ACC112 (cell line): ENCODE measurements around the gene ZNF839.

Experiments used
- H2AFZ ChIP-seq: fragments of 200-600 bp; sonication (generic); one replicate; pipeline ENCODE4 v1.6.0; 2017; ENCODE audit warnings: antibody characterized with exemption, low read length; ENCODE audit not compliant: unreplicated experiment
- H3K27ac ChIP-seq: fragments of 200-600 bp; sonication (generic); 2 replicates; pipeline ENCODE4 v1.5.1; 2014; ENCODE audit warnings: low read depth, mild to moderate bottlenecking, antibody characterized with exemption, low read length, moderate library complexity
- H3K27me3 ChIP-seq: fragments of 200-600 bp; sonication (generic); 2 replicates; pipeline ENCODE4 v1.6.1; 2014; ENCODE audit warnings: mild to moderate bottlenecking, antibody characterized with exemption, low read length, moderate library complexity, mixed read lengths; ENCODE audit not compliant: insufficient read depth
- H3K36me3 ChIP-seq: fragments of 200-600 bp; sonication (generic); 2 replicates; pipeline ENCODE4 v1.6.1; 2016; ENCODE audit warnings: mild to moderate bottlenecking, antibody characterized with exemption, low read length, moderate library complexity, mixed read lengths; ENCODE audit not compliant: insufficient read depth
- H3K4me1 ChIP-seq: fragments of 200-600 bp; sonication (generic); one replicate; pipeline ENCODE4 v1.6.1; 2016; ENCODE audit warnings: low read length, mixed read lengths; ENCODE audit not compliant: insufficient read depth, unreplicated experiment, control insufficient read depth
- H3K4me3 ChIP-seq: fragments of 200-600 bp; sonication (generic); 2 replicates; pipeline ENCODE4 v1.5.1; 2014; ENCODE audit warnings: mild to moderate bottlenecking, low read depth, low read length
- H3K79me2 ChIP-seq: fragments of 200-600 bp; sonication (generic); one replicate; pipeline ENCODE4 v1.6.0; 2016; ENCODE audit warnings: low read length; ENCODE audit not compliant: control insufficient read depth, unreplicated experiment, insufficient read depth

Gene ZNF839

DNA sequence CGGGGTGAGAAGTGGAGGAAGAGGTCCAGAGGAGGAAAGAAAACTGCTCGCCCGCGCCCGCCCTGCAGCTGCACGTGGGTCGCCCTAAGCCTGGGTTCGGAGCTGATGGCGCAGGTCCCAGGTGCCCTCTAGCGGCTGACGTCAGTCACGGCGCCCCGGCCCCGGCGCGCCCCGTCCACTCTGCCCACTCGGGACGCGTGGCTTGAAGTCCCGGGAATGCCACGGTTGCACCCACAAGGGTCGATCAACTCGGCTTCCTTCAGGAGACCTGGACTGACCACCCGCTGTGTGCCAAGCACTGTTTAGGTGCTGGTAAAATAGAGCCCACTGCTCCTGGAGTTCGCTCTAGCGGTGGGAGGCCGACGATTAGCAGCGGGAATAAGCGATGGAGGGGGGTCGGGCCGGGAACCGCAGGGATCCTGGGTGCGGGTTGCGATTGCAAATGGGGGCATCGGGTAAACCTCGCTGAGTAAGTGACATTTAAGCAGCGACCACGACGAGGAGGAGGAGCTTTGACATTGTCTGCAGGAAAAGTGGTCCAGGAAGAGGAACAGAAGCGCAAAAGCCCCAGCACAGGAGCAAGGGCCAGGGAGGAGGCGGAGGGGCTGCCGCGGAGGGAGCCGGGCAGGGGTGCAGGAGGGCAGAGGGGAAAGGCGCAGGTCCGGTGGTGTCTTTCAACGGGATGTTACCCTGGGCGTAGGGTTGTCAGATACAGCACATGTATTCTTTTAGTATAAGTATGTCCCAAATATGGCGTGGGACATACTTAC lies 5.1 kb upstream of the ZNF839 start:
- H3K27me3 ChIP-seq = no peaks in the 10 kb centered on the region
- H3K4me3 ChIP-seq = peak overlapping the region; percentile 79
- peak overlapping the region; percentile 67 for H3K27ac ChIP-seq
- H3K79me2 ChIP-seq = no peaks in the 10 kb centered on the region
- H2AFZ ChIP-seq = peak overlapping the region; percentile 90
- no peaks in the 10 kb centered on the region for H3K36me3 ChIP-seq
- H3K4me1 ChIP-seq = peaks cover 16% of the 10 kb centered on the region

GRCh38 chr14:102315121-102315520 lies 4.4 kb upstream of the ZNF839 start:
- H3K36me3 ChIP-seq = no peaks in the 10 kb centered on the region
- H3K27ac ChIP-seq = peak overlapping the region; percentile 23; the same call in 1 of the 2 replicates
- peaks cover 16% of the 10 kb centered on the region for H3K4me1 ChIP-seq
- H3K79me2 ChIP-seq = peaks cover 4% of the 10 kb centered on the region
- no peak overlapping the region for H3K4me3 ChIP-seq
- H3K27me3 ChIP-seq = no peaks in the 10 kb centered on the region
- H2AFZ ChIP-seq = peak overlapping the region; percentile 8

DNA sequence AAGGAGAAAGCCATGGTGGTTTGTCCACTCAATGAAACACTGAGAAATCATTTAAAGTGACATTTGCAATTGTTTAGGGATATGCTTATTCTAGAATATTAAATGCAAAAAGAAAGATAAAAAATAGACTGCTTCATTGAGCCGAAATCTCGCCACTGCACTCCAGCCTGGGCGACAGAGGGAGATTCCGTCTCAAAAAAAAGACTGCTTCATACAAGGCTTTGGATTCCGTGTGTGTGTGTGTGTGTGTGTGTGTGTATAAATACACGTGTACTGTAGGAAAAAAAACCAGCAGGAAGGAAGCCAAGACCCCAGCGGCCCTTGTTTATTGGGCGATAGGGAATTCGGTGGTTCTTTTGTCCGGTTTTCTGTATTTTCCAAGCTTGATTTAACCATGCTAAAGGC lies 3.2 kb upstream of the ZNF839 start:
- Histone ChIP-seq H3K4me3 (peak overlapping the region; percentile 81), H3K36me3 (no peaks in the 10 kb centered on the region), H3K27ac (peak overlapping the region; percentile 66), H2AFZ (peak overlapping the region; percentile 87), H3K4me1 (peaks cover 25% of the 10 kb centered on the region), H3K79me2 (peaks cover 15% of the 10 kb centered on the region), H3K27me3 (no peaks in the 10 kb centered on the region)

DNA sequence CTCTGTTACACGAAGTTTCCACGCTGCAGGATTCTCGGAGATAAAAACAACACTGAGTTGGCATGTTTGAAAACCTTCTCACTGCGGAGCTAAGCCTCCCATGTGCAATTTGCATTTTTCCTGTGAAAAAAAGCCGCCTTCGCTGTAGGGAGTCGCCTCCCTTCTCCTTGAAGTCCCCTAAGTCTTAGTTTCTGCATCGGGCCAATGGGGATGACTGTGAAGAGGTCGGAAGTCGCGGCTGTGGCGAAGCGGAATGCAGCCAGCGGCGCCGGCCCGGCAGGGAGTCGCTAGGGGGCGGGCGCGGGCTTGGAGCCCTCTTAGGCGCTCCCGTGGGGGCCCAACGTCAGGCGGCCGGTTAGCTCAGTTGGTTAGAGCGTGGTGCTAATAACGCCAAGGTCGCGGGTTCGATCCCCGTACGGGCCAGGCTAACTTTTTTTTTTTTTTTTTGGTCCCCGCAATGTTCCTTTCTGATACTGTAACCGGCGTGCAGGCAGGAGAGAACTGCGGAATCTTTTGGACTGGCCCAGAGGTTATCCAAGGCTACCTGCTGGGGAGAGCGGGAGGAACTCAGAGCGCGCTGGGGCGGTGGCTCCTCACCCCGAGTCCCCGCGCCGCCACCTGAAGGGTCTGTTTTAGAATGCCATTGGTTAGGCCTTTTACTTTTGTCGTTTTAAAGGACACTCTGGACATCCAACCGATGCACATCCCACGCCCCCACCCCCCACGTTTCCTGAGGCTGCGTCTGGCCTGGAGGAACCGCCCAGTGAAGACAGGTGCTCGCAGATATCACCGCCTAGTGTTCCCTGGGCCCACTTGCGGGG lies 2.6 kb upstream of the ZNF839 start:
- Histone ChIP-seq H3K36me3 (no peaks in the 10 kb centered on the region), H3K79me2 (peaks cover 15% of the 10 kb centered on the region), H3K27me3 (no peaks in the 10 kb centered on the region), H3K27ac (peak overlapping the region; percentile 66), H3K4me1 (peaks cover 26% of the 10 kb centered on the region), H2AFZ (peak overlapping the region; percentile 87), H3K4me3 (peak overlapping the region; percentile 81)

DNA sequence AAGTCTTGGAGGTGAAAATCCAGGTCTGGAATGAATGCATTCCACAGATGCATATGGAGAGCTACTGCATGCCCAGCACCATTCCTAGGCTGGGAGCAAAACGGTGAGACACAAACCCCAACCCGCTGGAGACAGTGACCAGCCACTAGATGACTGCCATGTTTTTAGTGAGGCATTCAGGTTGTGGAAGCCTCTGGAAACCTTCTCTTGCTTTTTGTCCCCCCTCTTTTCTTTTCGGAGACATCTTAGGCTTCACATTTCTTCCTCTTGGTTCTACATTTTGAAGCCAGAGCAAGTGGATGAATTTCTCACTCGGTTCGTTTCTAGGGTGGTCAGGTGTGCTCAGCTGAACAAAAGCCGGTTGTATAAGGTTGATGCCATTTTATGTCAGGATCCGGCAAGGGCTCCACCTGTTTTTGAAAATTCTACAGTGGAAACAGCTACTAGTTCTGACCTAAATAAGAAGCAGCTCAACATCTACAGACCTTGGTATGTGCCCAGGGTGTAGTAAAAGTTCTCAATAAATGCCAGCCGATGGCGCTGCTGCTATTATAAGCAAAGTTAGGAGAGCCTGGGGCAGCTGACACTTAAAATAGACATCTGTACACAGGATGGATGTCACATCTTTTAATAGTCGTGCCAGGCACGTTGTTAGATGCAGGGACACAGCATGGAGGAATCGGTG lies 1.8 kb upstream of the ZNF839 start:
- H3K4me3 ChIP-seq = peak overlapping the region; percentile 77
- H3K36me3 ChIP-seq = no peaks in the 10 kb centered on the region
- H3K27me3 ChIP-seq = no peaks in the 10 kb centered on the region
- peaks cover 26% of the 10 kb centered on the region for H3K4me1 ChIP-seq
- no peak overlapping the region for H3K27ac ChIP-seq
- H2AFZ ChIP-seq = peak overlapping the region; percentile 67
- peaks cover 15% of the 10 kb centered on the region for H3K79me2 ChIP-seq

DNA sequence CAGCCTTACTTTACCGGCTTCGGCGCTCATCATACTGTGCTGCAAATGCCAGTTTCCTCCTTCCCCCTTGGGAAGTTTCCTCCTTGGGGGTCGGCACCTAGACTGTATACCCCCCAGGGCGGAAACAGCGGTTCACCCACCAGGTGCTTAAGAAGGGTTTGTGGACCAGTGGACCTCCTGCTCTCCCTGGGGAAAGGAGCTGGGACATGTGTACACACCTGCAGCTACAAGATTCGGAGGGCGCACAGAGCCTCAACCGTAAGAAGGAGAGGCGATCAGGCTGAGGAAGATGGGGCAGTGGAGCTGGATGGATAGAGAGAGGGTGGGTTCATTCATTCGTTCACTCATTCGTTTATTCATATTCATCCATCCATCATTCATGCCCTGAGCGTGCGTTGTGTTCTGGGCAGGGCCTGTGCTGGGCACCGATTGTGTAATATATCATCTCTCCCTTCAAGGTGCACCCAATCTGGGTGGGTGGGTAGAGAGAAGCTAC lies 717 bp upstream of the ZNF839 start:
- Histone ChIP-seq H3K4me3 (peak overlapping the region; percentile 97), H3K36me3 (no peaks in the 10 kb centered on the region), H2AFZ (peak overlapping the region; percentile 58), H3K79me2 (peaks cover 15% of the 10 kb centered on the region), H3K27ac (peak overlapping the region; percentile 66), H3K4me1 (peaks cover 26% of the 10 kb centered on the region), H3K27me3 (no peaks in the 10 kb centered on the region)

- no peaks in the 10 kb centered on the region for H3K27me3 ChIP-seq
- peaks cover 25% of the 10 kb centered on the region for H3K4me1 ChIP-seq
- H3K36me3 ChIP-seq = no peaks in the 10 kb centered on the region
- H3K79me2 ChIP-seq = peaks cover 15% of the 10 kb centered on the region
- H3K4me3 ChIP-seq = peak overlapping the region; percentile 97
- H3K27ac ChIP-seq = peak overlapping the region; percentile 66; the same call in 1 of the 2 replicates
- peak overlapping the region; percentile 85 for H2AFZ ChIP-seq
These were observed 601 bp downstream of the ZNF839 start for GRCh38 chr14:102320033-102320660.

- no peaks in the 10 kb centered on the region for H3K36me3 ChIP-seq
- peaks cover 15% of the 10 kb centered on the region for H3K79me2 ChIP-seq
- no peaks in the 10 kb centered on the region for H3K27me3 ChIP-seq
- H2AFZ ChIP-seq = no peak overlapping the region
- H3K4me1 ChIP-seq = peaks cover 25% of the 10 kb centered on the region
- H3K27ac ChIP-seq = peak overlapping the region; percentile 66; the same call in 1 of the 2 replicates
- H3K4me3 ChIP-seq = peak overlapping the region; percentile 97
These were observed 1.3 kb downstream of the ZNF839 start for GRCh38 chr14:102320671-102321455.

GRCh38 chr14:102321456-102322422 lies 2.2 kb downstream of the ZNF839 start:
- Histone ChIP-seq H3K4me1 (peaks cover 19% of the 10 kb centered on the region), H3K36me3 (peaks cover 5% of the 10 kb centered on the region; the same call in 1 of the 2 replicates), H2AFZ (no peak overlapping the region), H3K27me3 (no peaks in the 10 kb centered on the region), H3K4me3 (no peak overlapping the region; the same call in 1 of the 2 replicates), H3K27ac (no peak overlapping the region), H3K79me2 (peaks cover 15% of the 10 kb centered on the region)
